H1 (cell line): ENCODE measurements around the gene CTNNA3.

Experiments
- ATF2 ChIP-seq: IDR thresholded peaks from 2 replicates; pipeline ENCODE4 v1.6.1; 2012; ENCODE audit warnings: low read length, inconsistent platforms
- ATF3 ChIP-seq: IDR thresholded peaks from 2 replicates; pipeline ENCODE4 v1.6.1; 2011; ENCODE audit warnings: low read depth, mild to moderate bottlenecking, low read length; ENCODE audit not compliant: insufficient read depth
- BACH1 ChIP-seq: IDR thresholded peaks from 2 replicates; pipeline ENCODE4 v1.6.1; 2012; ENCODE audit warnings: low read length, improper control_type of control experiment
- EZH2 ChIP-seq: fragments of 200-600 bp; sonication (generic); IDR thresholded peaks from 2 replicates; pipeline ENCODE4 v1.7.1; 2012; ENCODE audit warnings: low read depth, mild to moderate bottlenecking, moderate library complexity, low read length, inconsistent platforms; ENCODE audit not compliant: severe bottlenecking
- POLR2A ChIP-seq, 2 experiments: IDR thresholded peaks; 1 replicate in 1 of 2; 2 replicates in 1 of 2; pipeline ENCODE4 v1.6.1; 2011; ENCODE audit warnings: low read depth in 2 of 2, low read length in 2 of 2, mild to moderate bottlenecking in 2 of 2; ENCODE audit errors: control extremely low read depth in 1 of 2
- YY1 ChIP-seq: IDR thresholded peaks from 2 replicates; pipeline ENCODE4 v1.6.1; 2011; ENCODE audit warnings: low read depth, mild to moderate bottlenecking, low read length
- ZNF274 ChIP-seq: IDR thresholded peaks from 2 replicates; pipeline ENCODE4 v1.7.0; 2012; ENCODE audit warnings: low read length, borderline replicate concordance; ENCODE audit errors: extremely low read depth
- TF ChIP-seq, protein P1 (sequence below), 3 experiments: IDR thresholded peaks; 1 replicate in 2 of 3; 2 replicates in 1 of 3; pipeline versions ENCODE4 v1.5.1 to v1.6.1; 2011; ENCODE audit warnings: low read length in 3 of 3, mild to moderate bottlenecking in 3 of 3, inconsistent platforms in 2 of 3, low read depth in 1 of 3, moderate library complexity in 1 of 3; ENCODE audit not compliant: insufficient read depth in 1 of 3; ENCODE audit errors: control extremely low read depth in 1 of 3

DNA sequence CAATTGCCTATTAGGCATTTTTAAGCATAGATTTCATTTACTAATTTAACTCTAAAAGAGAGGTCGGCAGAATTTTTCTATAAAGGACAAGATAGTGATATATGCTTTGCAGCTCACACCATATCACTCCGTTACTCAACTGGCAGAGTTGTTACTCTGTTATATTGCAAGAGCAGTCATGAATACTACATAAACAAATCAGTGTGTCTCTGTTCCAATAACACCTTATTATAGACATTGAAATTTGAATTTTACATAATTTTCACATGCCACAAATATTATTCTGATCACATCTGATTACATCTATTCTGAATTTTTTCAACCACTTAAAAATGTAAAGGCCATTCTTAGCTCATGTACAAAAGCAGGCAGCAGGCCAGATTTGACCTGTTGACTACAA lies 1624.1 kb downstream of the CTNNA3 start:
- TF ChIP-seq ATF3 (no peak), EZH2 (no peak), POLR2A (IDR thresholded peaks at IDR 0.05; ENCODE audit: control extremely low read depth in 1 of 2, low read depth in 2 of 2, low read length in 2 of 2) (no peak), ATF2 (no peak), ZNF274 (no peak), BACH1 (no peak), YY1 (no peak)
- TF ChIP-seq, protein P1, sequence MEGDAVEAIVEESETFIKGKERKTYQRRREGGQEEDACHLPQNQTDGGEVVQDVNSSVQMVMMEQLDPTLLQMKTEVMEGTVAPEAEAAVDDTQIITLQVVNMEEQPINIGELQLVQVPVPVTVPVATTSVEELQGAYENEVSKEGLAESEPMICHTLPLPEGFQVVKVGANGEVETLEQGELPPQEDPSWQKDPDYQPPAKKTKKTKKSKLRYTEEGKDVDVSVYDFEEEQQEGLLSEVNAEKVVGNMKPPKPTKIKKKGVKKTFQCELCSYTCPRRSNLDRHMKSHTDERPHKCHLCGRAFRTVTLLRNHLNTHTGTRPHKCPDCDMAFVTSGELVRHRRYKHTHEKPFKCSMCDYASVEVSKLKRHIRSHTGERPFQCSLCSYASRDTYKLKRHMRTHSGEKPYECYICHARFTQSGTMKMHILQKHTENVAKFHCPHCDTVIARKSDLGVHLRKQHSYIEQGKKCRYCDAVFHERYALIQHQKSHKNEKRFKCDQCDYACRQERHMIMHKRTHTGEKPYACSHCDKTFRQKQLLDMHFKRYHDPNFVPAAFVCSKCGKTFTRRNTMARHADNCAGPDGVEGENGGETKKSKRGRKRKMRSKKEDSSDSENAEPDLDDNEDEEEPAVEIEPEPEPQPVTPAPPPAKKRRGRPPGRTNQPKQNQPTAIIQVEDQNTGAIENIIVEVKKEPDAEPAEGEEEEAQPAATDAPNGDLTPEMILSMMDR (IDR thresholded peaks at IDR 0.05; ENCODE audit: control extremely low read depth in 1 of 3, insufficient read depth in 1 of 3, low read depth in 1 of 3, low read length in 3 of 3) = no peak
